ENCODE data around the gene GPS1. TPM values are rescaled to one million over a fixed set of nuclear protein-coding genes. Genes with fewer than 3 reads are reported as not detected.

The GPS1 gene
- total RNA-seq, 1 donor from 2014 or later: 105 TPM

DNA sequence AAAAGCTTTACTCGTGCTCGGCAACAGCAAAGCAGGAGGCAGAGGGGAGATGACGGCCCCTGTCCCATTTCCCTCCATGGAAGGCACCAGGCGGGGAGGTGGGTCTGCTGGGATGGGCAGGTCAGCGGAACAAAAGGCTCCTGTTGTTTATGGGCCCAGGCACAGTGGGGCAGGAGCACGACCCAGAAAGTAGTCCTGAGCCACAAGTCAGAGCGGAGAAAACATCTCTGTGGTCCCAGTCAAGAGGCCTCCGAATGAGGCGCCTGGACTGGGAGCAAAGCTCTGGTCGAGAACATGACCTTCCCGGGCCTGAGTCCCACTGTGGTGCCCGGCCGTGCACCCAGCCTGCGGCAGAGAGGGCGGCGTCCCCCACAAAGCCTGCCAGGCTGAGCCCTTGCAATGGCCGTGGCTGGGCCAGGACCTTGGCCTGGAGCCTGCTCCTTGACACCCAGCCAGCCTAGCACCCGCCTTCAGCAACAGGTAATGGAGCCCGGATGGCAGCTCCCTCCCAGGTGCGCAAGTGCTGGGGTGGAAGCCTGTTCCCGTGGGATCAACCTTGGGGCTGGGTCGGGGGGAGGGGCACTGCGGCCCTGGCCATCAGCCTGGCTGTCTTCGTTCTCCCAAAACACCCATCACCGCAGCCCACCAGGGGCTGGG is 3.7 kb upstream of the GPS1 start:
- TF ChIP-seq, protein P1, sequence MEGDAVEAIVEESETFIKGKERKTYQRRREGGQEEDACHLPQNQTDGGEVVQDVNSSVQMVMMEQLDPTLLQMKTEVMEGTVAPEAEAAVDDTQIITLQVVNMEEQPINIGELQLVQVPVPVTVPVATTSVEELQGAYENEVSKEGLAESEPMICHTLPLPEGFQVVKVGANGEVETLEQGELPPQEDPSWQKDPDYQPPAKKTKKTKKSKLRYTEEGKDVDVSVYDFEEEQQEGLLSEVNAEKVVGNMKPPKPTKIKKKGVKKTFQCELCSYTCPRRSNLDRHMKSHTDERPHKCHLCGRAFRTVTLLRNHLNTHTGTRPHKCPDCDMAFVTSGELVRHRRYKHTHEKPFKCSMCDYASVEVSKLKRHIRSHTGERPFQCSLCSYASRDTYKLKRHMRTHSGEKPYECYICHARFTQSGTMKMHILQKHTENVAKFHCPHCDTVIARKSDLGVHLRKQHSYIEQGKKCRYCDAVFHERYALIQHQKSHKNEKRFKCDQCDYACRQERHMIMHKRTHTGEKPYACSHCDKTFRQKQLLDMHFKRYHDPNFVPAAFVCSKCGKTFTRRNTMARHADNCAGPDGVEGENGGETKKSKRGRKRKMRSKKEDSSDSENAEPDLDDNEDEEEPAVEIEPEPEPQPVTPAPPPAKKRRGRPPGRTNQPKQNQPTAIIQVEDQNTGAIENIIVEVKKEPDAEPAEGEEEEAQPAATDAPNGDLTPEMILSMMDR (conservative IDR thresholded peaks at IDR 0.05; ENCODE audit: low read depth, low read length): no peak
- H3K4me3 ChIP-seq (ENCODE audit: low read depth, low read length): no peak overlapping the region
- DNase-seq (ENCODE audit: low read depth): no peak

DNA sequence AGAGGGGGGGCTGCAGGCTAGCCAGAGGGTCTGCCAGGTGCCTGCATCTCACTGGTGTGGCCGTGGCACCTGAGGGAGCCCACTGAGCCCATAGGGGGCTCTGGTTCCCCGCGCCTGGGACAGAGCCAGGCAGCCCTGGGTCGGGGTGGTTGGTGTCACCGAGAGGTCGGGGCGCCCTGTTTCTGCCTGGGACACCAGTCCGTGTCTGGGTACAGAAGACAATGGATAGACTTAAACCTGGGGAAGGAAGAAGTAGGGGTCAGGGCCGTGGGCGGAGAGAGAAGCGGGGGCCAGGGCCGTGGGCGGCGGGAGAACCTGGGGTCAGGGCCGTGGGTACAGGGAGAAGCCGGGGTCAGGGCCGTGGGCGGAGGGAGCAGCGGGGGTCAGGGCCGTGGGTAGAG is 3.1 kb upstream of the GPS1 start:
- no peak overlapping the region for H3K4me3 ChIP-seq (ENCODE audit: low read depth, low read length)
- DNase-seq (ENCODE audit: low read depth): no peak
- TF ChIP-seq, protein P1 (conservative IDR thresholded peaks at IDR 0.05; ENCODE audit: low read depth, low read length): no peak

DNA sequence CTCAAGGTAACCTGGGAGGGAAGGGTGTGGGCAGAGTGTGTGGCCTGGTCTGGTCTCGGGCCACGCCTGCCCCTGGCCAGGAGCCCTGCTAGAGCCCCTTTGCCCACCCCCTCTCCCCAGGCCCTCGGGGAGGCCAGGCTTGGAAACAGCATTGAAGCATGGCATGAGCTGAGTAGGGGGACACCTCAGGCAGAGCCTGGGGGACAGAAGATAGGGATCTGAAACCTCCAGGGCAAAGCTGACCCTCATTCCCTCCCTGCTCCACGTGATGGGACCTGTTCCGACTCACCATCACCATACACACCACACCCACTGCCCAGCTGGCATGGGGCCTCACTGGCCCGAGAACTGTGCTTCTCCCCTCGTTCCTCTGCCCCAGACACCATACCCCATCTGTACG is 2.6 kb upstream of the GPS1 start:
- no peak overlapping the region for H3K4me3 ChIP-seq (ENCODE audit: low read depth, low read length)

DNA sequence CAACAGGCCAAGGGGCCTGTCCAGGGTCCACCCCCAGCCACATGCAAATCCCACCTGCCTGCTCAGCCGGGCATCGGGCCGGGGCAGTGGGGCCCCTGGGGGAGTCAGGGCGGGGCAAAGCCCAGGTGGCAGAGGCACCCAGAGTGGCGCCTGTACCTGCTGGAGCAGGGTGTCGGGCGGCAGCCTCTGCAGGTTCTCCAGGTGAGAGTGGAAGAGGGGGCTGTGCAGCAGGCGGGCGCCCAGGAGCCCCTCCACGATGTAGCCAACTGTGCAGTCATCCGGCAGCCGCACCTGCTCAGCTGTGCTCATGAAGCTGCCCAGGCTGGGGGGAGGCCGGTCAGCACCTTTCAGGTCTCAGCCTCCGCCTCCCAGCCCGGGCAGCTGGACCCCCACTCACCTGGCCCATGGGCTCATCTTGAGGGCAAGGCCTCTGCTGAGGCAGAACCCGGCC is 2.2 kb upstream of the GPS1 start:
- TF ChIP-seq, protein P1 (conservative IDR thresholded peaks at IDR 0.05; ENCODE audit: low read depth, low read length): no peak
- no peak for DNase-seq (ENCODE audit: low read depth)
- H3K4me3 ChIP-seq (ENCODE audit: low read depth, low read length): no peak overlapping the region

More for the DNA sequence above, 2.6 kb upstream of the GPS1 start:
- TF ChIP-seq, protein P1 (conservative IDR thresholded peaks at IDR 0.05; ENCODE audit: low read depth, low read length): no peak
- no peak for DNase-seq (ENCODE audit: low read depth)

DNA sequence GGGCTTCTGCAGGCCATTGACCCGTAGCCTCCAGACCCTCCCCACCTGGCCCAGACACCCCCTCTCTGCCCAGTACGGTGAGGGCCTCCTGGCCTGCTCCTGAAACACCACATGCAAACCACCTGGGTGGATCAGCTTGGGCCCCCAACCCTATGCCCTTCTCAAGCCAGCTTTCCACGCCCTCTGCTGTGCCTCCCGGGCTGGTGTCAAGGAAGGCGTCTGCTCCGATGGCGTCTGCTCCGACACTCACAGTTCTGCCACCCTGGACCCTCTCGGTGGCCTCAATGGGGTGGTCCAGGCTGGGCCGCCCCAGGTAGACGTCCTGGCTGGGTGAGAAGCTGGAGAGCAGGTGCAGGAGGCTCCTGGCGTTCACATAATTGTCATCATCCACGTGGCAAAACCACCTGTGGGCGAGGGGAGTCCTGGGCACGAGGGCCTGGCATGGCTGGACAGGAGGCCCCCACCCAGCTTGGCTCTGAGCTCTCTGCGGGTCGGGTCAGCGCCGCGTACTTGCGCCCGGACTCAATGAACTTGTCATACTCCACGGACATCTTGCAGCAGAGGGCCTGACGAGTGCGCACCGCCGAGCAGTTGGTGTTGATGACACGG is 1.4 kb upstream of the GPS1 start:
- TF ChIP-seq, protein P1 (conservative IDR thresholded peaks at IDR 0.05; ENCODE audit: low read depth, low read length): no peak
- peak overlapping the region; percentile 91 for H3K4me3 ChIP-seq (ENCODE audit: low read depth, low read length)
- DNase-seq (ENCODE audit: low read depth): no peak

DNA sequence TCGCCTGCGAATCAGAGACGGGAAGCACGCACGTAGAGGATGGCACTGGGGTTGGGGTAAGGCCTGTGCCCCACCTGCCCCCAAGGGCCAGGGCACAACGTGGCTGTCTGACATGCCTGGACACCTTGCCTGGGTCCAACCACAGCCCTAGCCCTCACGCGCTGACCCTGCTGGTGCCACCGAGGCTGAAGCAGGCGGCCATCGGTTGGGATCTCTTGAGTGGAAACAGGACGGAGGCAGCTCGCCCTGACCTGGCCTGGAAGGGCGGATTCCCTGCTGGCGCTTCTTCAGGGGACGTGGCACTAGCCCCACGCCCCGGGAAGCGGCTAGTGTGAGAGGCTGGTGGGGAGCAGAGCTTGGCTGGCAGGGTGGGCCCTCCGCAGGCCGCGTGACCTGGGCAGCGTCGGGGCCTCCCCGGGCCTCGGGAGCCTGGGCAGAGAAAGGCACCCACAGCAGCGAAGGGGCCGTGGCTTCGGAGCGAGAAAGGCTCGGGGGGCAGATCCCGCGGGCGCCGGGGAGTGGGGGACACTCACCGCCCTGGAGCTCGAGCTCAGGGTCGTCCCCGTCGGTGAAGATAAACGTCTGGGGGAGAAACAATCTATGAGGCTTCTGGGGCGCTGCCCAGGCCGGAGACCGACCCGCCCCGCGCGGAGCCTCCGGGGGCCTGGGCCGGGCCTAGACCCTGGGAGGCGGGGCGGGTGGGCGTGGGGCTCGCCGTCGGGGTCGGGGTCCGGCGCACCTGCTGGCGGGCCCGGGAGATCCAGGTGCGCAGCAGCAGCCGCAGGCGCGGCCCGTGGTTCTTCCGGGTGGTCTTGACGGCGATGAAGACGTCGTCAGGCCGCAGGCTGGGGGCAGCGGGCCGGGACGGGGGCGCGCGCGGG is 697 bp upstream of the GPS1 start:
- TF ChIP-seq, protein P1 (conservative IDR thresholded peaks at IDR 0.05; ENCODE audit: low read depth, low read length): no peak

More for the DNA sequence above, 697 bp upstream of the GPS1 start:
- H3K4me3 ChIP-seq (ENCODE audit: low read depth, low read length): peak overlapping the region; percentile 91
- no peak for DNase-seq (ENCODE audit: low read depth)
